Medulla oblongata (tissue), 1 donor: ENCODE measurements around the gene FADS6.
"Not testable (repeated sequence)": the region's sequence is repeated elsewhere in the genome, so short reads cannot be mapped to it uniquely, and the experiment has no call there.

ENCODE experiments used
- DNase-seq: peaks from one replicate; pipeline ENCODE4 v3.0.0-alpha.2; 2015; ENCODE audit errors: extremely low spot score

Gene FADS6

GRCh38 chr17:74920642-74921025 lies 27.2 kb upstream of the FADS6 start:
- no peak for DNase-seq

GRCh38 chr17:74920306-74920620 lies 26.8 kb upstream of the FADS6 start:
- DNase-seq = no peak

GRCh38 chr17:74919440-74920305 lies 26.2 kb upstream of the FADS6 start:
- DNase-seq = no peak

GRCh38 chr17:74918906-74919305 lies 25.5 kb upstream of the FADS6 start:
- no peak for DNase-seq

- peak; percentile 23 for DNase-seq
These were observed 24.0 kb upstream of the FADS6 start for GRCh38 chr17:74917430-74917829.

GRCh38 chr17:74916851-74917199 lies 23.4 kb upstream of the FADS6 start:
- no peak for DNase-seq

- no peak for DNase-seq
These were observed 22.9 kb upstream of the FADS6 start for GRCh38 chr17:74916136-74916850.

- DNase-seq = not testable (repeated sequence)
These were observed 18.0 kb upstream of the FADS6 start for GRCh38 chr17:74911423-74911822.

GRCh38 chr17:74909097-74909496 lies 15.7 kb upstream of the FADS6 start:
- not testable (repeated sequence) for DNase-seq

- DNase-seq = no peak
These were observed 13.6 kb upstream of the FADS6 start for GRCh38 chr17:74907012-74907411.

GRCh38 chr17:74906214-74906793 lies 12.9 kb upstream of the FADS6 start:
- DNase-seq = not testable (repeated sequence)

GRCh38 chr17:74904687-74905409 lies 11.4 kb upstream of the FADS6 start:
- no peak for DNase-seq

GRCh38 chr17:74903671-74904070 lies 10.2 kb upstream of the FADS6 start:
- no peak for DNase-seq

- no peak for DNase-seq
These were observed 9.6 kb upstream of the FADS6 start for GRCh38 chr17:74903034-74903433.

- DNase-seq = no peak
These were observed 8.1 kb upstream of the FADS6 start for GRCh38 chr17:74901353-74902135.

- no peak for DNase-seq
These were observed 6.8 kb upstream of the FADS6 start for GRCh38 chr17:74900208-74900607.

GRCh38 chr17:74898376-74898946 lies 5.0 kb upstream of the FADS6 start:
- no peak for DNase-seq

GRCh38 chr17:74893936-74894671 lies 671 bp upstream of the FADS6 start:
- DNase-seq = no peak

GRCh38 chr17:74892013-74892841 lies 1.2 kb downstream of the FADS6 start:
- DNase-seq = no peak

GRCh38 chr17:74890554-74890953 lies 2.9 kb downstream of the FADS6 start:
- DNase-seq = no peak
